ENCODE results near the gene PDLIM7. TPM values are rescaled to one million over a fixed set of nuclear protein-coding genes. Genes with fewer than 3 reads are reported as not detected.

Gene PDLIM7
- total and polyA plus RNA-seq, 2 donors (not counting 3 experiments of a cell fraction or from before 2014, with no cell fraction given) = 314 to 318 TPM

DNA sequence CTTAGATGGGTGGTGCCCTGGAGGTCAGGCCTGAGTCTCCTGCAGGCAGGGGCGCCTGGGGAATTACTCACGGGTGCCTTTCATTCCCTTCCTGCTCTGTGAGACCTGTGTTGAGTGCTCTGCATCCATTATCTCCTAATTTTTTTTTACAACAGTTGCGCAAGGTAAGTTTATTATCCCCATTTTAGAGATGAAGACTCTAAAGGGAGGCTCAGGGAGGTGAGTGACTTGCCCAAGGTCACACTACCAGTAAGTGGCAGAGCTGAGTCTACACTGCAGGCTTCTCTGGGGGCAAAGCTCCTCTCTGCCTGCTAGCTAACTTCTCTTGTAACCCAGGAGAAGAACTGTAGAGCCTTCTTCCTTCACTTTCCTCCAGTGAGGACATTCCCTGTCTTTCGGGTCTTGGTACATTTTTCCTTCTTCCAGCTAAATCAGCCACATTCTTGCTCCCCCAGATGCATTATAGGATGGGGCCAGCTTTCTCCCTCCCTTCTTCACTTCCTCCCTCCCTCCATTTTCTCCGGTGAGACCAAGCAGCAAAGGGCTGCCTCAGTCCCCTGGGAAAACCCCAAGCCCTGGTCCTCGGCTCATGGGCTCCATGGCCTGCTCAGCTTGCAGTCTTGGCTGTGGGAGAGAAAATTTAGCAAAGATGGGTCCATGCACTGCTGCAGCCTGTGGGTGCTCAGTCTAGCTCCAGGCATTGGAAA is 49.0 kb downstream of the PDLIM7 start:
- Histone ChIP-seq H3K36me3 (ENCODE audit: control insufficient read depth in 2 of 2, extremely low read depth in 1 of 2, insufficient read depth in 2 of 2, low read length in 2 of 2) (no peaks in the 10 kb centered on the region), H4K20me1 (replicated peaks; ENCODE audit: control insufficient read depth, extremely low read depth, insufficient read depth, low read length) (no peaks in the 10 kb centered on the region), H3K27ac (ENCODE audit: insufficient read depth, low read depth, low read length) (no peak overlapping the region), H3K9me1 (replicated peaks; ENCODE audit: control insufficient read depth, extremely low read depth, insufficient read depth, low read length) (no peaks in the 10 kb centered on the region), H2AFZ (ENCODE audit: low read depth, low read length) (no peak overlapping the region), H3K79me2 (ENCODE audit: control insufficient read depth, insufficient read depth, low read length) (no peaks in the 10 kb centered on the region), H3K27me3 (ENCODE audit: control insufficient read depth in 2 of 2, insufficient read depth in 2 of 2, low read length in 2 of 2) (no peaks in the 10 kb centered on the region), H3K4me2 (ENCODE audit: insufficient read depth, low read length) (peak overlapping the region; percentile 6), H3K4me1 (ENCODE audit: control insufficient read depth, extremely low read depth, insufficient read depth, low read length) (peaks cover 23% of the 10 kb centered on the region), H3K4me3 (replicated peaks in 1 of 3; ENCODE audit: insufficient read depth in 1 of 3, low read depth in 1 of 3, low read length in 3 of 3) (no peak overlapping the region), H3K9ac (replicated peaks; ENCODE audit: extremely low read depth, insufficient read depth, low read length) (no peak overlapping the region), H3K9me3 (replicated peaks; ENCODE audit: control insufficient read depth, insufficient read depth, low read length) (no peaks in the 10 kb centered on the region)
- FAIRE-seq (peak; percentile 60), DNase-seq (ENCODE audit: low read depth, low spot score) (no peak)
- TF ChIP-seq GATA2 (IDR thresholded peaks at IDR 0.05; ENCODE audit: insufficient read depth, insufficient read length, low read depth, low read length) (no peak), JUN (IDR thresholded peaks at IDR 0.05; ENCODE audit: borderline replicate concordance, insufficient read depth, insufficient read length, low read depth) (no peak), POLR2AphosphoS5 (IDR thresholded peaks at IDR 0.05; ENCODE audit: insufficient read depth, low read depth, low read length) (no peak), MYC (IDR thresholded peaks at IDR 0.05; ENCODE audit: low read depth, low read length) (no peak), POLR2A (IDR thresholded peaks at IDR 0.05; ENCODE audit: low read depth, low read length) (no peak), FOS (IDR thresholded peaks at IDR 0.05; ENCODE audit: borderline replicate concordance, insufficient read depth, low read length) (no peak), EZH2 (IDR thresholded peaks at IDR 0.05; ENCODE audit: borderline replicate concordance, low read depth, low read length, severe bottlenecking) (no peak)
- TF ChIP-seq, protein P1, sequence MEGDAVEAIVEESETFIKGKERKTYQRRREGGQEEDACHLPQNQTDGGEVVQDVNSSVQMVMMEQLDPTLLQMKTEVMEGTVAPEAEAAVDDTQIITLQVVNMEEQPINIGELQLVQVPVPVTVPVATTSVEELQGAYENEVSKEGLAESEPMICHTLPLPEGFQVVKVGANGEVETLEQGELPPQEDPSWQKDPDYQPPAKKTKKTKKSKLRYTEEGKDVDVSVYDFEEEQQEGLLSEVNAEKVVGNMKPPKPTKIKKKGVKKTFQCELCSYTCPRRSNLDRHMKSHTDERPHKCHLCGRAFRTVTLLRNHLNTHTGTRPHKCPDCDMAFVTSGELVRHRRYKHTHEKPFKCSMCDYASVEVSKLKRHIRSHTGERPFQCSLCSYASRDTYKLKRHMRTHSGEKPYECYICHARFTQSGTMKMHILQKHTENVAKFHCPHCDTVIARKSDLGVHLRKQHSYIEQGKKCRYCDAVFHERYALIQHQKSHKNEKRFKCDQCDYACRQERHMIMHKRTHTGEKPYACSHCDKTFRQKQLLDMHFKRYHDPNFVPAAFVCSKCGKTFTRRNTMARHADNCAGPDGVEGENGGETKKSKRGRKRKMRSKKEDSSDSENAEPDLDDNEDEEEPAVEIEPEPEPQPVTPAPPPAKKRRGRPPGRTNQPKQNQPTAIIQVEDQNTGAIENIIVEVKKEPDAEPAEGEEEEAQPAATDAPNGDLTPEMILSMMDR (IDR thresholded peaks at IDR 0.05; ENCODE audit: extremely low read depth in 1 of 2, insufficient read depth in 1 of 2, low read depth in 1 of 2, low read length in 2 of 2) = no peak
- intact Hi-C loops (cut with micrococcal nuclease) (no loop called here), dilution Hi-C loops (cut with MboI; ENCODE audit: extremely low pct_ligation_motif_present, low sequenced_read_pairs) (no loop called here)
- CTCF ChIA-PET = interaction anchor here (1.0 to 13.5 kb wide), 9 partner anchors 9 to 138 kb away, joined by 3 to 288 read pairs (median 7); partner anchors contain the start of genes GRK6 and PFN3
- POLR2A ChIA-PET = interaction anchor here (1.5 kb wide), 1 partner anchor 49 kb away, joined by 7 read pairs; the partner anchor contains the start of gene PDLIM7
- BruUV-seq (replicated peaks) = TSS peak; percentile 10
